HepG2 (cell line): Measurements from ENCODE around the gene BAHCC1. TPM values are rescaled to one million over a fixed set of nuclear protein-coding genes. Genes with fewer than 3 reads are reported as not detected.

Source experiments
- ATAC-seq: fragments of 200-7000 bp; cut with Tn5 transposase; 3 replicates; pipeline ENCODE4 v1.9.1; 2020; ENCODE audit warnings: mild to moderate bottlenecking, moderate library complexity
- BruUV-seq: library from RNA; stranded (reverse); fragments of 400-500 nt; replicated peaks from 2 replicates; lab custom pipeline; 2021; lab: Mats Ljungman, UMichigan
- CTCF ChIA-PET: fragments of 300-600 bp; formaldehyde crosslinking; extraction: SDS; loops from one replicate; lab custom pipeline; 2021; ENCODE audit warnings: low total read pairs, inconsistent platforms, low intra/inter-chr PET ratio; lab: Yijun Ruan, JAX
- POLR2A ChIA-PET: fragments of 350-600 bp; sonication (Branson Sonifier 250); formaldehyde crosslinking; loops from one replicate; lab custom pipeline; 2020; ENCODE audit warnings: antibody characterized with exemption, inconsistent platforms; lab: Yijun Ruan, JAX
- DNase-seq: peaks from one replicate; pipeline ENCODE4 v3.0.0-alpha.2; 2015; ENCODE audit warnings: low spot score
- FAIRE-seq: peaks from 3 replicates; lab custom pipeline; 2011; peaks lifted over from hg19 to GRCh38; lab: Jason Lieb, UNC
- H2AFZ ChIP-seq: one replicate; pipeline ENCODE4 v1.6.1; 2011; ENCODE audit warnings: low read length, inconsistent platforms
- H3K27ac ChIP-seq: fragments of 300-600 bp; 3 replicates; pipeline ENCODE4 v1.8.0; 2011; ENCODE audit warnings: mixed run types, mild to moderate bottlenecking, mixed read lengths, low read length, inconsistent platforms; ENCODE audit not compliant: insufficient read depth; ENCODE audit errors: extremely low read length
- H3K27me3 ChIP-seq, 2 experiments: fragments of 200-600 bp in 1 of 2; 2 replicates in 1 of 2; 3 replicates in 1 of 2; pipeline versions ENCODE4 v1.6.0 to v1.8.0; 2011; ENCODE audit warnings: low read length in 2 of 2, mild to moderate bottlenecking in 2 of 2, moderate library complexity in 2 of 2, inconsistent platforms in 1 of 2; ENCODE audit not compliant: insufficient read depth in 2 of 2, control insufficient read depth in 1 of 2
- H3K36me3 ChIP-seq, 2 experiments: fragments of 200-600 bp in 1 of 2; replicated peaks in 1 of 2; 2 replicates in 1 of 2; 3 replicates in 1 of 2; pipeline versions ENCODE4 v1.5.1 to v1.8.0; 2011; ENCODE audit warnings: low read length in 2 of 2, inconsistent platforms in 1 of 2; ENCODE audit not compliant: insufficient read depth in 2 of 2, control insufficient read depth in 1 of 2
- H3K4me1 ChIP-seq: 2 replicates; pipeline ENCODE4 v1.5.1; 2012; ENCODE audit warnings: low read length, inconsistent platforms; ENCODE audit not compliant: insufficient read depth
- H3K4me2 ChIP-seq: 2 replicates; pipeline ENCODE4 v1.6.0; 2011; ENCODE audit warnings: low read depth, low read length, inconsistent platforms
- H3K4me3 ChIP-seq, 3 experiments: fragments of 200-600 bp in 1 of 3; sonication (generic), shearing (Covaris generic) in 1 of 3; replicated peaks in 1 of 3; 2 replicates each; pipeline ENCODE4 v1.5.1; 2011 to 2016; ENCODE audit warnings: low read length in 3 of 3, inconsistent platforms in 2 of 3, low read depth in 2 of 3, mild to moderate bottlenecking in 2 of 3, control low read depth in 1 of 3, mixed read lengths in 1 of 3; ENCODE audit not compliant: insufficient read depth in 1 of 3
- H3K79me2 ChIP-seq: one replicate; pipeline ENCODE4 v1.6.1; 2011; ENCODE audit warnings: low read length, inconsistent platforms; ENCODE audit not compliant: insufficient read depth
- H3K9ac ChIP-seq: 2 replicates; pipeline ENCODE4 v1.6.0; 2011; ENCODE audit warnings: mild to moderate bottlenecking, low read depth, low read length, inconsistent platforms; ENCODE audit not compliant: insufficient read depth
- H3K9me3 ChIP-seq: 2 replicates; pipeline ENCODE4 v1.5.1; 2012; ENCODE audit warnings: mild to moderate bottlenecking, low read length
- H4K20me1 ChIP-seq: 2 replicates; pipeline ENCODE4 v1.6.0; 2011; ENCODE audit warnings: inconsistent platforms, mild to moderate bottlenecking, low read length, moderate library complexity; ENCODE audit not compliant: insufficient read depth
- ATF7 ChIP-seq, 2 experiments: fragments of 450-650 bp in 1 of 2; sonication (generic) in 1 of 2; formaldehyde crosslinking in 1 of 2; IDR thresholded peaks; 2 replicates each; pipeline versions ENCODE4 v1.4.0 to v1.6.1; 2016 to 2020; ENCODE audit warnings: antibody characterized with exemption in 1 of 2, mild to moderate bottlenecking in 1 of 2, missing genetic modification reagents in 1 of 2
- CREB1 ChIP-seq, 2 experiments: fragments of 450-650 bp in 1 of 2; IDR thresholded peaks; 2 replicates each; pipeline ENCODE4 v1.6.1; 2016 to 2017; ENCODE audit warnings: control low read depth in 1 of 2, mild to moderate bottlenecking in 1 of 2, missing compliant biosample characterization in 1 of 2, missing genetic modification characterization in 1 of 2
- EP300 ChIP-seq, 3 experiments: sonication (generic) in 1 of 3; formaldehyde crosslinking in 1 of 3; IDR thresholded peaks; 2 replicates each; pipeline versions ENCODE4 v1.5.1 to v1.6.1; 2011 to 2020; ENCODE audit warnings: low read depth in 2 of 3, low read length in 2 of 3, borderline replicate concordance in 1 of 3, improper control_type of control experiment in 1 of 3, mild to moderate bottlenecking in 1 of 3, missing genetic modification reagents in 1 of 3, moderate library complexity in 1 of 3
- MEIS2 ChIP-seq: sonication (generic); formaldehyde crosslinking; IDR thresholded peaks from 2 replicates; pipeline ENCODE4 v1.9.0; 2021; ENCODE audit warnings: mild to moderate bottlenecking, missing genetic modification reagents
- MYC ChIP-seq: sonication (generic); formaldehyde crosslinking; IDR thresholded peaks from 2 replicates; pipeline ENCODE4 v1.9.0; 2021; ENCODE audit warnings: missing genetic modification reagents, borderline replicate concordance
- NCOA1 ChIP-seq: sonication (generic); formaldehyde crosslinking; IDR thresholded peaks from 2 replicates; pipeline ENCODE4 v1.9.0; 2021; ENCODE audit warnings: missing genetic modification reagents
- SALL1 ChIP-seq: sonication (generic); formaldehyde crosslinking; IDR thresholded peaks from 2 replicates; pipeline ENCODE4 v1.8.0; 2022; ENCODE audit warnings: mild to moderate bottlenecking, missing genetic modification reagents
- SIX4 ChIP-seq: sonication (generic); formaldehyde crosslinking; IDR thresholded peaks from 2 replicates; pipeline ENCODE4 v1.4.0; 2020; ENCODE audit warnings: missing genetic modification reagents
- ZMYM3 ChIP-seq: sonication (generic); formaldehyde crosslinking; IDR thresholded peaks from 2 replicates; pipeline ENCODE4 v1.5.1; 2020; ENCODE audit warnings: mild to moderate bottlenecking, missing genetic modification reagents
- ZNF225 ChIP-seq: sonication (generic); formaldehyde crosslinking; IDR thresholded peaks from 2 replicates; pipeline ENCODE4 v1.4.0; 2020; ENCODE audit warnings: mild to moderate bottlenecking, missing genetic modification reagents
- ZNF333 ChIP-seq: sonication (generic); formaldehyde crosslinking; IDR thresholded peaks from 2 replicates; pipeline ENCODE4 v1.4.0; 2020; ENCODE audit warnings: mild to moderate bottlenecking, missing genetic modification reagents, borderline replicate concordance
- whole genome bisulfite sequencing: methylation state at CpG from one replicate; pipeline ENCODE4 v1.1.6; 2017; ENCODE audit warnings: low lambda C conversion rate; 5-methylcytosine and 5-hydroxymethylcytosine counted together
- in situ Hi-C: cut with HindIII; loops from 2 replicates; pipeline ENCODE4 v1.10.0; 2017; ENCODE audit warnings: low pct_unique_long_range_greater_than_20kb; ENCODE audit not compliant: extremely low pct_ligation_motif_present
- intact Hi-C: fragments of 100-400 bp; cut with micrococcal nuclease; formaldehyde crosslinking; loops from one replicate; pipeline ENCODE4 v1.10.0; 2022; ENCODE audit not compliant: unreplicated experiment
- polyA plus RNA-seq, 8 experiments: library from polyadenylated mRNA; depleted of rRNA in 3 of 8; stranded (reverse) in 7 of 8; unstranded in 1 of 8; fragments of >200 nt; fragmentation: Illumina TruSeq in 4 of 8; extraction: Trizol in 4 of 8; gene quantifications; 2 replicates each; pipeline versions ENCODE4 v1.2.1 to v1.2.3, GENCODE V29; 2011 to 2016; ENCODE audit warnings: low read depth in 4 of 8, missing spikeins in 1 of 8, mixed read lengths in 1 of 8; ENCODE audit not compliant: insufficient read depth in 1 of 8
- total RNA-seq, 5 experiments: library from RNA; depleted of rRNA; stranded (reverse); fragments of >200 nt; fragmentation: Illumina TruSeq; extraction: Trizol; gene quantifications; 2 replicates each; pipeline ENCODE4 v1.2.3, GENCODE V29; 2016; ENCODE audit warnings: low read depth in 1 of 5

The BAHCC1 gene
- total and polyA plus RNA-seq, 2 of the 13 experiments (the other 11 are each of a cell fraction or from before 2014, with no cell fraction given) = 1.4 to 1.7 TPM

GRCh38 chr17:81469266-81469665, 74.0 kb downstream of the BAHCC1 start (continued):
- TF ChIP-seq MYC (CRISPR knock-in tag) (no peak), ZNF333 (peak; percentile 31; the same call in 1 of the 2 replicates), ZNF225 (CRISPR knock-in tag) (no peak)

- in situ Hi-C loops (no loop called here), intact Hi-C loops (no loop called here)
- Histone ChIP-seq H3K4me2 (no peak overlapping the region), H3K4me1 (peaks cover 41% of the 10 kb centered on the region), H3K79me2 (no peaks in the 10 kb centered on the region), H2AFZ (no peak overlapping the region), H3K36me3 (no peaks in the 10 kb centered on the region), H3K9ac (no peak overlapping the region), H4K20me1 (no peaks in the 10 kb centered on the region), H3K4me3 (no peak overlapping the region), H3K27me3 (peaks cover 16 to 50% of the 10 kb centered on the region in 2 experiments; a peak in 4 of 5 replicates), H3K27ac (no peak overlapping the region), H3K9me3 (no peaks in the 10 kb centered on the region)
- ChIA-PET CTCF (no interaction called here), POLR2A (no interaction called here)
- no peak for DNase-seq
- no TSS peak for BruUV-seq
- TF ChIP-seq ZMYM3 (CRISPR knock-in tag) (no peak), NCOA1 (no peak), SIX4 (no peak), SALL1 (CRISPR knock-in tag) (no peak), CREB1 (IDR thresholded peaks at IDR 0.05) (peak; percentile 56; the same call in 1 of the 2 replicates), CREB1 (CRISPR knock-in tag; IDR thresholded peaks at IDR 0.05) (no peak), ATF7 (IDR thresholded peaks at IDR 0.05) (0 out of 2 replicates have a peak, but pooled peaks have one; percentile 20), ATF7 (CRISPR knock-in tag; IDR thresholded peaks at IDR 0.05) (no peak), EP300 (IDR thresholded peaks at IDR 0.05; ENCODE audit: low read depth in 2 of 2, low read length in 2 of 2) (no peak), EP300 (CRISPR knock-in tag; IDR thresholded peaks at IDR 0.05; ENCODE audit: borderline replicate concordance) (no peak), MEIS2 (CRISPR knock-in tag) (no peak)
- no peak for FAIRE-seq
- ATAC-seq = no peak
- 79% methylated on average over 9 of the region's 9 CpGs for WGBS
These were observed 75.2 kb downstream of the BAHCC1 start for GRCh38 chr17:81470270-81470943.
